ENCODE data around the gene EAF1. TPM values are rescaled to one million over a fixed set of nuclear protein-coding genes. Genes with fewer than 3 reads are reported as not detected.

The EAF1 gene
- total RNA-seq, 1 donor from 2014 or later: 16.3 TPM

- no peak overlapping the region for H3K4me3 ChIP-seq (ENCODE audit: low read depth, low read length)
- no peak for DNase-seq (ENCODE audit: low read depth)
- no peak for TF ChIP-seq CTCF (conservative IDR thresholded peaks at IDR 0.05; ENCODE audit: low read depth, low read length)
Observed at GRCh38 chr3:15440891-15441290, 13.5 kb downstream of the EAF1 start.

- no peak for TF ChIP-seq CTCF (conservative IDR thresholded peaks at IDR 0.05; ENCODE audit: low read depth, low read length)
- no peak for DNase-seq (ENCODE audit: low read depth)
- H3K4me3 ChIP-seq (ENCODE audit: low read depth, low read length): no peak overlapping the region
Observed at GRCh38 chr3:15443826-15444524, 16.6 kb downstream of the EAF1 start.

- no peak for TF ChIP-seq CTCF (conservative IDR thresholded peaks at IDR 0.05; ENCODE audit: low read depth, low read length)
- H3K4me3 ChIP-seq (ENCODE audit: low read depth, low read length): no peak overlapping the region
- DNase-seq (ENCODE audit: low read depth): no peak
Observed at GRCh38 chr3:15449489-15450224, 22.3 kb downstream of the EAF1 start.

- TF ChIP-seq CTCF (conservative IDR thresholded peaks at IDR 0.05; ENCODE audit: low read depth, low read length): no peak
- H3K4me3 ChIP-seq (ENCODE audit: low read depth, low read length): no peak overlapping the region
- no peak for DNase-seq (ENCODE audit: low read depth)
Observed at GRCh38 chr3:15450438-15451215, 23.2 kb downstream of the EAF1 start.

GRCh38 chr3:15451216-15452113, 24.1 kb downstream of the EAF1 start:
- TF ChIP-seq CTCF (conservative IDR thresholded peaks at IDR 0.05; ENCODE audit: low read depth, low read length): no peak
- DNase-seq (ENCODE audit: low read depth): no peak
- H3K4me3 ChIP-seq (ENCODE audit: low read depth, low read length): no peak overlapping the region

DNA sequence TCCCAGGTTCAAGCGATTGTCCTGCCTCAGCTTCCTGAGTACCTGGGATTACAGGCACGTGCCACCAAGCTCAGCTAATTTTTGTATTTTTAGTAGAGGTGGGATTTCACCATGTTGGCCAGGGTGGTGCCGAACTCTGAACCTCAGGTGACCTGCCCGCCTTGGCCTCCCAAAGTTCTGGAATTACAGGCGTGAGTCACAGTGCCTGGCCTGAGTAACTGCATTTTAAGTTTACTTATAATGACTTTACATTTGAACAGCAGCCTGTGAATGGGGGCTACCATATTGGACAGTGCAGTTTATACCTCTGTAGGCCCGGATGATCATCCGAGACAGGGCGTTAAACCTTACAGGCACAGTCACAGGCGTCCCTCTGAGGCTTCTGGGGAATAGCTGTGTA, 24.8 kb downstream of the EAF1 start:
- DNase-seq (ENCODE audit: low read depth): no peak
- H3K4me3 ChIP-seq (ENCODE audit: low read depth, low read length): no peak overlapping the region
- no peak for TF ChIP-seq CTCF (conservative IDR thresholded peaks at IDR 0.05; ENCODE audit: low read depth, low read length)
